ENCODE results near the gene APOBEC3H. TPM values are rescaled to one million over a fixed set of nuclear protein-coding genes. Genes with fewer than 3 reads are reported as not detected.
A peak's percentile ranks its signal among the peaks of the same experiment; 100 is the strongest.

APOBEC3H gene
- total RNA-seq, 1 experiment from 2014 or later: not detected

DNA sequence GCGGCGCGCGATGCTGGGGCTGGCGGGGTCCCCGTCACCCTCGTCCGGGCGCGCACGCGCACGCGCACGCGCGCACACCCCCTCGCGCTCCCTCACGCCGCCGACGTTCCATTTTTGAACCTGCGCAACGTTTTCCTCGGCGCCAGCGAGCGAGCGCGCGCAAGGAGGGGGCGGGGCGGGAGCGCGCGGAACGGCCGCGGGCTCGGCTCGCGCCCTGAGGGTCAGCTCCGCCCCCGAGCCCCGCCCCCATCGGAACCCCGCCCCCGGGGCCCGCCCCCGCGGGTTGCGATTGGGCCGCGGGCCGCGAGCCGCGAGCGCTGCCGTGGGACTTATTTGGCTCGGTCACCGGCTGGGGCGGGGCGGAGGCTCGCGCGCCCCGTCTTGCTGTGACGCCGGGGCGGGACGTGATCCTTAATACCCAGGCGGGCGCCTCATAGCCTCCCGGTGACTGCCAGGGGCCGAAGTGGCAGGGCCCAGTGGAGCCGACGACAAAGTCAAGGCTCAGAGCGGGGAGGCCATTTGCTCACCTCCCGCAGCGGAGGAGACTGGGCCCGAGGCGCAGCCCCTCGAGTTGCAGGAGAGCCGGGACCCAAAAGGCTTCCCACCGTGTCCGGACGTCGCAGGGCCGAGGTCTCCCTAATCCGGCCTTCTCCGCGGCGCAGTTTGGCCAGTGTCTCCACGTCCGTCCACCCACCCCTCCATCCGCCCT, 55.6 kb downstream of the APOBEC3H start, which contains the start of gene CBX7:
Gene CBX7, minus strand, starts transcription at position 170 of the 709 bp plus-strand sequence. CDS start 236 bp downstream, outside the sequence.
- intact Hi-C loops (cut with micrococcal nuclease; ENCODE audit: unreplicated experiment) (no loop called here), in situ Hi-C loops (cut with HindIII; ENCODE audit: low pct_unique_long_range_greater_than_20kb, low sequenced_read_pairs) (no loop called here)
- Histone ChIP-seq H3K27me3 (ENCODE audit: control insufficient read depth, insufficient read depth, low read length) (no peaks in the 10 kb centered on the region), H3K4me3 (ENCODE audit: low read depth in 2 of 2, low read length in 2 of 2) (peak within 1 kb of the TSS; percentile 53 to 64), H3K4me1 (ENCODE audit: control insufficient read depth, insufficient read depth, low read length) (peaks cover 19% of the 10 kb centered on the region), H3K27ac (ENCODE audit: low read length) (peak within 1 kb of the TSS; percentile 76), H3K9me3 (ENCODE audit: control insufficient read depth, insufficient read depth, low read depth, low read length) (no peaks in the 10 kb centered on the region), H3K36me3 (ENCODE audit: control insufficient read depth, insufficient read depth, low read length) (no peaks in the 10 kb centered on the region; the same call in 1 of the 2 replicates)
- ATAC-seq: peak; percentile 95
- no TSS peak for BruUV-seq (replicated peaks)
- DNase-seq (ENCODE audit: low read depth, low spot score): no peak
- TF ChIP-seq TCF7L2 (IDR thresholded peaks at IDR 0.05; ENCODE audit: low read depth, low read length) (no peak), POLR2AphosphoS5 (IDR thresholded peaks at IDR 0.05; ENCODE audit: low read depth, low read length) (peak; percentile 54; the same call in 1 of the 2 replicates)
- POLR2A ChIA-PET: no interaction called here
- CTCF ChIA-PET: no interaction called here

DNA sequence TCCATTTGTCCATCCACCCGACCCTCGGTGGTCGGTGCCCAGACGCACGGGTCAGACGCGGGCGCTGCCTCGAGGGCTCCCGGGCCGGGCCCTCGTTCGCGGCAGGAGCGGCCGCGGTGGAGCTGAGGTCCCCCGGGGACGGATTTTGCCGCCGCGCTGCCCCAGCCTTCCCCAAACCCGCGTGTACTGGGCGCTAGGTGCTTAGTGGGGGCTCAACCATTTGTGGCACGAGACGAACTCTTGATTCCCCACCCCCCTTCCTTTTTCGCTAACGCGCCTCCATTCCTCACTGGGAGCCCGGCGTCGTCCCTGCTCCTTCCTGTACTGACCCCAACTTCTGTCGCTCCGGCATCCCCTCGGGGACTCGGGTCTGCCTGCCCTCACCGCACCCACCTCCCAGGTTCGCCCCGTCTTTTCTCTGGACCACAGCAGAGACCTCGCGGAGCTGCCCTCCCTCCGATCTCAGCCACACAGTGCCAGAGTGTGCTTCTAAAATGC, 56.2 kb downstream of the APOBEC3H start:
- peak overlapping the region; percentile 71 for H3K27ac ChIP-seq (ENCODE audit: low read length)
- in situ Hi-C loops (cut with HindIII; ENCODE audit: low pct_unique_long_range_greater_than_20kb, low sequenced_read_pairs) (no loop called here), intact Hi-C loops (cut with micrococcal nuclease; ENCODE audit: unreplicated experiment) (no loop called here)
- H3K4me3 ChIP-seq (ENCODE audit: low read depth in 2 of 2, low read length in 2 of 2): peak overlapping the region; percentile 49 to 64
- H3K4me1 ChIP-seq (ENCODE audit: control insufficient read depth, insufficient read depth, low read length): peaks cover 19% of the 10 kb centered on the region
- BruUV-seq (replicated peaks): TSS peak; percentile 42
- no peak for ATAC-seq
- H3K36me3 ChIP-seq (ENCODE audit: control insufficient read depth, insufficient read depth, low read length): no peaks in the 10 kb centered on the region; the same call in 1 of the 2 replicates
- ChIA-PET POLR2A (interaction anchor here (0.6 kb wide), 1 partner anchor 155 kb away, joined by 3 read pairs; no protein-coding TSS in a partner anchor), CTCF (no interaction called here)
- H3K9me3 ChIP-seq (ENCODE audit: control insufficient read depth, insufficient read depth, low read depth, low read length): no peaks in the 10 kb centered on the region
- DNase-seq (ENCODE audit: low read depth, low spot score): no peak
- TF ChIP-seq, protein P1, sequence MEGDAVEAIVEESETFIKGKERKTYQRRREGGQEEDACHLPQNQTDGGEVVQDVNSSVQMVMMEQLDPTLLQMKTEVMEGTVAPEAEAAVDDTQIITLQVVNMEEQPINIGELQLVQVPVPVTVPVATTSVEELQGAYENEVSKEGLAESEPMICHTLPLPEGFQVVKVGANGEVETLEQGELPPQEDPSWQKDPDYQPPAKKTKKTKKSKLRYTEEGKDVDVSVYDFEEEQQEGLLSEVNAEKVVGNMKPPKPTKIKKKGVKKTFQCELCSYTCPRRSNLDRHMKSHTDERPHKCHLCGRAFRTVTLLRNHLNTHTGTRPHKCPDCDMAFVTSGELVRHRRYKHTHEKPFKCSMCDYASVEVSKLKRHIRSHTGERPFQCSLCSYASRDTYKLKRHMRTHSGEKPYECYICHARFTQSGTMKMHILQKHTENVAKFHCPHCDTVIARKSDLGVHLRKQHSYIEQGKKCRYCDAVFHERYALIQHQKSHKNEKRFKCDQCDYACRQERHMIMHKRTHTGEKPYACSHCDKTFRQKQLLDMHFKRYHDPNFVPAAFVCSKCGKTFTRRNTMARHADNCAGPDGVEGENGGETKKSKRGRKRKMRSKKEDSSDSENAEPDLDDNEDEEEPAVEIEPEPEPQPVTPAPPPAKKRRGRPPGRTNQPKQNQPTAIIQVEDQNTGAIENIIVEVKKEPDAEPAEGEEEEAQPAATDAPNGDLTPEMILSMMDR (IDR thresholded peaks at IDR 0.05): no peak
- no peak for TF ChIP-seq TCF7L2 (IDR thresholded peaks at IDR 0.05; ENCODE audit: low read depth, low read length)
- no peak for TF ChIP-seq POLR2AphosphoS5 (IDR thresholded peaks at IDR 0.05; ENCODE audit: low read depth, low read length)
- TF ChIP-seq SIN3A (IDR thresholded peaks at IDR 0.05; ENCODE audit: borderline replicate concordance, insufficient read depth, low read depth, low read length): no peak
- TF ChIP-seq, protein P2, sequence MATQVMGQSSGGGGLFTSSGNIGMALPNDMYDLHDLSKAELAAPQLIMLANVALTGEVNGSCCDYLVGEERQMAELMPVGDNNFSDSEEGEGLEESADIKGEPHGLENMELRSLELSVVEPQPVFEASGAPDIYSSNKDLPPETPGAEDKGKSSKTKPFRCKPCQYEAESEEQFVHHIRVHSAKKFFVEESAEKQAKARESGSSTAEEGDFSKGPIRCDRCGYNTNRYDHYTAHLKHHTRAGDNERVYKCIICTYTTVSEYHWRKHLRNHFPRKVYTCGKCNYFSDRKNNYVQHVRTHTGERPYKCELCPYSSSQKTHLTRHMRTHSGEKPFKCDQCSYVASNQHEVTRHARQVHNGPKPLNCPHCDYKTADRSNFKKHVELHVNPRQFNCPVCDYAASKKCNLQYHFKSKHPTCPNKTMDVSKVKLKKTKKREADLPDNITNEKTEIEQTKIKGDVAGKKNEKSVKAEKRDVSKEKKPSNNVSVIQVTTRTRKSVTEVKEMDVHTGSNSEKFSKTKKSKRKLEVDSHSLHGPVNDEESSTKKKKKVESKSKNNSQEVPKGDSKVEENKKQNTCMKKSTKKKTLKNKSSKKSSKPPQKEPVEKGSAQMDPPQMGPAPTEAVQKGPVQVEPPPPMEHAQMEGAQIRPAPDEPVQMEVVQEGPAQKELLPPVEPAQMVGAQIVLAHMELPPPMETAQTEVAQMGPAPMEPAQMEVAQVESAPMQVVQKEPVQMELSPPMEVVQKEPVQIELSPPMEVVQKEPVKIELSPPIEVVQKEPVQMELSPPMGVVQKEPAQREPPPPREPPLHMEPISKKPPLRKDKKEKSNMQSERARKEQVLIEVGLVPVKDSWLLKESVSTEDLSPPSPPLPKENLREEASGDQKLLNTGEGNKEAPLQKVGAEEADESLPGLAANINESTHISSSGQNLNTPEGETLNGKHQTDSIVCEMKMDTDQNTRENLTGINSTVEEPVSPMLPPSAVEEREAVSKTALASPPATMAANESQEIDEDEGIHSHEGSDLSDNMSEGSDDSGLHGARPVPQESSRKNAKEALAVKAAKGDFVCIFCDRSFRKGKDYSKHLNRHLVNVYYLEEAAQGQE (IDR thresholded peaks at IDR 0.05; ENCODE audit: insufficient read depth in 1 of 2, low read depth in 2 of 2, low read length in 1 of 2): no peak
- H3K27me3 ChIP-seq (ENCODE audit: control insufficient read depth, insufficient read depth, low read length): no peaks in the 10 kb centered on the region

Other genes with a start within 250 kb of the APOBEC3H start
- 98.4 TPM for gene CBX6, start 225.0 kb upstream of the APOBEC3H start, total RNA-seq (2021; ENCODE audit: unreplicated experiment)
- gene APOBEC3A, start 139.6 kb upstream of the APOBEC3H start, total RNA-seq (2021; ENCODE audit: unreplicated experiment): not detected
- 15.6 TPM for gene APOBEC3B, start 114.9 kb upstream of the APOBEC3H start, total RNA-seq (2021; ENCODE audit: unreplicated experiment)
- 12.7 TPM for gene APOBEC3C, start 83.0 kb upstream of the APOBEC3H start, total RNA-seq (2021; ENCODE audit: unreplicated experiment)
- gene APOBEC3D, start 76.1 kb upstream of the APOBEC3H start, total RNA-seq (2021; ENCODE audit: unreplicated experiment): 3.3 TPM
- gene APOBEC3F, start 56.4 kb upstream of the APOBEC3H start, total RNA-seq (2021; ENCODE audit: unreplicated experiment): 7.7 TPM
- gene APOBEC3G, start 20.0 kb upstream of the APOBEC3H start, total RNA-seq (2021; ENCODE audit: unreplicated experiment): 4.8 TPM
- gene CBX7, start 55.4 kb downstream of the APOBEC3H start, total RNA-seq (2021; ENCODE audit: unreplicated experiment): 14.5 TPM
- 78.0 TPM for gene PDGFB, start 147.7 kb downstream of the APOBEC3H start, total RNA-seq (2021; ENCODE audit: unreplicated experiment)
- gene RPL3, start 222.4 kb downstream of the APOBEC3H start, total RNA-seq (2021; ENCODE audit: unreplicated experiment): 885 TPM

Data from Panc1 (cell line).